Mesendoderm (in vitro differentiated cells): ENCODE measurements around the gene LRRC74B.
"Not testable (repeated sequence)": the region's sequence is repeated elsewhere in the genome, so short reads cannot be mapped to it uniquely, and the experiment has no call there.

Source experiments
- DNase-seq: peaks from one replicate; pipeline ENCODE4 v3.0.0; 2013
- H2AK5ac ChIP-seq: 2 replicates; pipeline ENCODE4 v1.6.1; 2013; ENCODE audit warnings: low read length, inconsistent platforms
- H2BK120ac ChIP-seq: 2 replicates; pipeline ENCODE4 v1.6.1; 2013; ENCODE audit warnings: low read depth, mild to moderate bottlenecking, low read length, moderate library complexity, mixed read lengths
- H2BK15ac ChIP-seq: replicated peaks from 2 replicates; pipeline ENCODE4 v1.6.1; 2013; ENCODE audit warnings: low read depth, mild to moderate bottlenecking, moderate library complexity
- H2BK5ac ChIP-seq: 2 replicates; pipeline ENCODE4 v1.6.1; 2013; ENCODE audit warnings: low read length, inconsistent platforms
- H3K18ac ChIP-seq: 2 replicates; pipeline ENCODE4 v1.6.1; 2013; ENCODE audit warnings: mild to moderate bottlenecking, low read length, mixed read lengths
- H3K23ac ChIP-seq: one replicate; pipeline ENCODE4 v1.6.1; 2013; ENCODE audit warnings: low read length
- H3K27ac ChIP-seq: 2 replicates; pipeline ENCODE4 v1.5.1; 2013; ENCODE audit warnings: low read depth, mild to moderate bottlenecking, inconsistent platforms, low read length, moderate library complexity
- H3K27me3 ChIP-seq: 2 replicates; pipeline ENCODE4 v1.6.1; 2013; ENCODE audit warnings: low read length, control low read depth, mild to moderate bottlenecking, inconsistent platforms; ENCODE audit not compliant: insufficient read depth, poor library complexity
- H3K36me3 ChIP-seq: 2 replicates; pipeline ENCODE4 v1.6.1; 2013; ENCODE audit warnings: low read length, inconsistent platforms; ENCODE audit not compliant: control insufficient read depth, insufficient read depth
- H3K4ac ChIP-seq: one replicate; pipeline ENCODE4 v1.6.1; 2013; ENCODE audit warnings: low read depth, mild to moderate bottlenecking, low read length, moderate library complexity
- H3K4me1 ChIP-seq: 2 replicates; pipeline ENCODE4 v1.6.1; 2013; ENCODE audit warnings: low read depth, low read length, inconsistent platforms; ENCODE audit not compliant: control insufficient read depth
- H3K4me2 ChIP-seq: 2 replicates; pipeline ENCODE4 v1.6.1; 2013; ENCODE audit warnings: low read length
- H3K4me3 ChIP-seq: 2 replicates; pipeline ENCODE4 v1.5.1; 2013; ENCODE audit warnings: mild to moderate bottlenecking, low read length
- H3K56ac ChIP-seq: one replicate; pipeline ENCODE4 v1.6.1; 2013; ENCODE audit warnings: low read length
- H3K79me1 ChIP-seq: 2 replicates; pipeline ENCODE4 v1.6.1; 2013; ENCODE audit warnings: low read length, inconsistent platforms
- H3K79me2 ChIP-seq: 2 replicates; pipeline ENCODE4 v1.6.1; 2013; ENCODE audit warnings: mild to moderate bottlenecking, low read length; ENCODE audit not compliant: control insufficient read depth, insufficient read depth
- H3K9ac ChIP-seq: 2 replicates; pipeline ENCODE4 v1.6.1; 2013; ENCODE audit warnings: low read length, inconsistent platforms
- H4K5ac ChIP-seq: one replicate; pipeline ENCODE4 v1.6.1; 2013; ENCODE audit warnings: low read length
- H4K8ac ChIP-seq: one replicate; pipeline ENCODE4 v1.6.1; 2013; ENCODE audit warnings: low read depth, mild to moderate bottlenecking, control low read depth, low read length, moderate library complexity
- WGBS: extraction: QIAGEN DNeasy Blood & Tissue Kit; methylation state at CpG from one replicate; pipeline ENCODE4 v1.1.7; 2013; ENCODE audit warnings: low lambda C conversion rate, missing lambda C conversion rate; ENCODE audit not compliant: insufficient coverage; ENCODE audit errors: extremely low coverage; 5-methylcytosine and 5-hydroxymethylcytosine counted together

Gene LRRC74B

DNA sequence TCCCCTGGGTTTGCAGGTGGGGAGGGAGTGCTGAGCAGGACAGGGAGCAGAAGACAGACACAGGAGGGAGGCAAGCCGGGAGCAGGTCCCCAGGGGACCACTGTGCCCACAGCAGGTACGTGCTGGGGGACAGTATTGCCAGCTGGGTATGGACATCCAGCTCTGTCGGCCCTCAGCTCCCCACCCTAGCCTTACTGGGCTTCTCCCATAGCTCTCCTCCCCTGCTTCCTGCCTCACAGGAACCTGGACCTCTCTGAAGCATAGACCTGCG is 9.8 kb downstream of the LRRC74B start:
- Histone ChIP-seq H3K9ac (no peak overlapping the region), H3K4ac (no peak overlapping the region), H3K79me1 (no peaks in the 10 kb centered on the region), H3K4me3 (no peak overlapping the region), H2BK120ac (no peak overlapping the region), H3K4me1 (peaks cover 6% of the 10 kb centered on the region), H3K27ac (no peak overlapping the region), H3K27me3 (no peaks in the 10 kb centered on the region), H3K56ac (peak overlapping the region; percentile 56), H4K5ac (no peak overlapping the region), H2AK5ac (no peak overlapping the region), H2BK15ac (no peak overlapping the region), H3K79me2 (no peaks in the 10 kb centered on the region), H3K36me3 (no peaks in the 10 kb centered on the region), H3K23ac (no peak overlapping the region), H2BK5ac (no peak overlapping the region), H3K4me2 (no peak overlapping the region), H3K18ac (no peak overlapping the region), H4K8ac (no peak overlapping the region)
- no peak for DNase-seq
- no CpG with 5 or more reads among the region's 4 CpGs for WGBS

DNA sequence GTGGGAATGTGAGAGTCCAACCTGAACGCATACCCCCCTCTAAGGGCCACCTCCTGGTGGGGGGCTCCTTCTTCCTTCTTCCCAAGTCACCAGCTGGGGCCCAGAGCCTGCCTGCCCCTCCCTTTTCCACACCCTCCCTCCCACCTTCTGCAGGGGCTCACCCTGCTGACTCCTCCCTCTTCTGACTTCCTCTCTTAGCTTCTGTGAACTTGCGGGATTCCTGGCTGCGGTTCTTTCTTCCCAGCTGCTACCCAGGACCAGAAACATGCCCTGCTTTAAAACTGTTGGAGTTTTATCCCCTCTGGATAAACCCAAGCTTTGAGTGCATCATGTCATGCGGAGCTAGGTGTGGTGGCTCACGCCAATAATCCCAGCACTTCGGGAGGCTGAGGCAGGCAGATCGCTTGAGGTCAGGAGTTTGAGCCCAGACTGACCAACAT is 10.2 kb downstream of the LRRC74B start:
- no peak overlapping the region for H3K4ac ChIP-seq
- H3K4me2 ChIP-seq, result no peak overlapping the region
- H3K18ac ChIP-seq, result no peak overlapping the region
- H3K27me3 ChIP-seq, result no peaks in the 10 kb centered on the region
- H3K36me3 ChIP-seq, result no peaks in the 10 kb centered on the region
- peak; percentile 45 for DNase-seq
- no peak overlapping the region for H2AK5ac ChIP-seq
- no peak overlapping the region for H3K27ac ChIP-seq
- no peaks in the 10 kb centered on the region for H3K79me2 ChIP-seq
- H2BK5ac ChIP-seq, result no peak overlapping the region
- H3K4me3 ChIP-seq, result no peak overlapping the region
- H2BK15ac ChIP-seq, result no peak overlapping the region
- no CpG with 5 or more reads among the region's 7 CpGs for WGBS
- no peak overlapping the region for H4K8ac ChIP-seq
- no peak overlapping the region for H2BK120ac ChIP-seq
- no peak overlapping the region for H3K56ac ChIP-seq
- H3K9ac ChIP-seq, result no peak overlapping the region
- H4K5ac ChIP-seq, result no peak overlapping the region
- no peak overlapping the region for H3K23ac ChIP-seq
- peaks cover 6% of the 10 kb centered on the region for H3K4me1 ChIP-seq
- H3K79me1 ChIP-seq, result no peaks in the 10 kb centered on the region

DNA sequence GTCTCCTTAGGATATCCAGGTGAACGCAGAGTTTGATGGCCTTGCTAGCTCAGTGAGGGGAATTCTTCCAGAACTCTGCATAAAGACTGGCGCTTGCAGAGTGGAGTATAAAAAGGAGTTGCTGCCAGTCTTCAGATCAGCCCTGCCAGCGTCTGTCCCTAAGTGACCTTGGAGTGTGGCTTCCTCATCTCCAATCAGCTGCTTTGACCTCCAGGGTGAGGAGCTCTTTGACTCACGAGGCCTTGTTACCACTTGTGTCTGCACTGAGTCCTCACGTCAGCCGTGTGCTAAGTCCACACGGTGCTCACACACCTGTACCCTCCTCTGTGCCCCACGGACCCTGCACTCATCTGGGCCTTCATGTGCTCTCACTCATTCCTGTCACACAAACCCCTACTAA is 14.6 kb downstream of the LRRC74B start:
- not testable (repeated sequence) for H3K36me3 ChIP-seq, H2BK5ac ChIP-seq, H3K4ac ChIP-seq, H3K23ac ChIP-seq, H3K27ac ChIP-seq, H3K4me2 ChIP-seq, H3K56ac ChIP-seq, H4K5ac ChIP-seq, H3K27me3 ChIP-seq, H3K18ac ChIP-seq, H3K4me3 ChIP-seq, DNase-seq, H2BK15ac ChIP-seq, H3K9ac ChIP-seq, H3K4me1 ChIP-seq, H3K79me1 ChIP-seq, H2BK120ac ChIP-seq, H2AK5ac ChIP-seq, H3K79me2 ChIP-seq, H4K8ac ChIP-seq
- WGBS, result no CpG with 5 or more reads among the region's 8 CpGs

DNA sequence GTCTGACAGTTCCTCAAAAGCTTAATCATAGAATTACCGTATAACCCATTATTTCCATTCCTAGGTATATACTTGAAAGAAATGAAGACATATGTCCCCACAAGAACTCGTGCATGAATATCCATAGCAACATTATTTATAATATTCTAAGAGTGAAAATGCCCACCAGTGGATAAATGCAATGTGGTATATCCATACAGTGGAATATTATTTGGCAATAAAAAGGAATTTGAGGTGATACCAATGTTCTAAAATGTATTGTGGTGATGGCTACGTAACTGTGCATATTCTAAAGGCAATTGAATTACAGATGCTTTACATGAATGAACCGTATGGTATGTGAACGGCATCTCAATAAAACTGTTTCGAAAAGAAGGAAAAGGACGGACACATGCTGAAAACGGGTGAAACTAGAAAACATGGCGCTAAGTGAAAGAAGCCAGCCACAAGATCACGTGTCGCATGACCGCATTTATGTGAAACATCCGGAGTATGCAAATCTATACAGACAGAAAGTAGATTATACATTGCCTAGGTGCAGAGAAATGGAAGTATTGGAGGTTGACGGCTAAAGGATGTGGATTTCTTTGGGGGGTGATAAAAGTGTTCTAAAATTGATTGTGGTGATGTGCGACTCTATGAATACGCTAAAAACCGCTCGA is 16.0 kb downstream of the LRRC74B start:
- H3K79me1 ChIP-seq, H3K23ac ChIP-seq, H3K27ac ChIP-seq: not testable (repeated sequence)

DNA sequence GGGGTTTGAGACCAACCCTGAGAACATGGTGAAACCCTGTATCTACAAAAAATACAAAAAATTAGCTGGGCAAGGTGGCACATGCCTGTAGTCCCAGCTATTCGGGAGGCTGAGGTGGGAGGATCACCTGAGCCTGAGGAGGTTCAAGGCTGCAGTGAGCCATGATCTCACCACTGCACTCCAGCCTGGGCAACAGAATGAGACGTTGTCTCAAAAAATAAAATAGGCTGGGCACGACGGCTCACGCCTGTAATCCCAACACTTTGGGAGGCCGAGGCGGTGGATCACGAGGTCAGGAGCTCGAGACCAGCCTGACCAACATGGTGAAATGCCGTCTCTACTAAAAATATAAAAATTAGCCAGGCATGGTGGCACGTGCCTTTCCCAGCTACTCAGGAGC is 18.7 kb downstream of the LRRC74B start:
- H3K4ac ChIP-seq, H3K36me3 ChIP-seq, H3K4me3 ChIP-seq, H3K56ac ChIP-seq, H2BK15ac ChIP-seq, H4K5ac ChIP-seq, H3K4me2 ChIP-seq, H3K79me1 ChIP-seq, H3K27ac ChIP-seq, H3K4me1 ChIP-seq, H2AK5ac ChIP-seq, H3K79me2 ChIP-seq, H4K8ac ChIP-seq, H3K27me3 ChIP-seq, DNase-seq, H3K23ac ChIP-seq, H3K9ac ChIP-seq, H3K18ac ChIP-seq, H2BK5ac ChIP-seq, H2BK120ac ChIP-seq: not testable (repeated sequence)
- WGBS, result no CpG with 5 or more reads among the region's 11 CpGs

More for the DNA sequence above, 16.0 kb downstream of the LRRC74B start:
- not testable (repeated sequence) for H3K18ac ChIP-seq, H3K9ac ChIP-seq, H3K4me2 ChIP-seq, H2AK5ac ChIP-seq, H2BK15ac ChIP-seq, H2BK5ac ChIP-seq, H3K4me1 ChIP-seq, H4K8ac ChIP-seq, H3K56ac ChIP-seq, H3K36me3 ChIP-seq, H3K79me2 ChIP-seq, H3K4ac ChIP-seq, H3K27me3 ChIP-seq, H2BK120ac ChIP-seq, DNase-seq, H4K5ac ChIP-seq, H3K4me3 ChIP-seq
- no CpG with 5 or more reads among the region's 18 CpGs for WGBS
